Hematopoietic multipotent progenitor cell treated with erythropoietin and hydrocortisone succinate and interleukin-3 and kit ligand, for 17 days (in vitro differentiated cells): ENCODE results near the gene PRIM1.
"Not testable (repeated sequence)": the region's sequence is repeated elsewhere in the genome, so short reads cannot be mapped to it uniquely, and the experiment has no call there.

Experiments
- DNase-seq: peaks from one replicate; pipeline ENCODE4 v3.0.0-alpha.2; 2015; ENCODE audit warnings: low spot score

The PRIM1 gene

GRCh38 chr12:56716933-56717880 is 34.9 kb downstream of the PRIM1 start:
- DNase-seq: no peak

DNA sequence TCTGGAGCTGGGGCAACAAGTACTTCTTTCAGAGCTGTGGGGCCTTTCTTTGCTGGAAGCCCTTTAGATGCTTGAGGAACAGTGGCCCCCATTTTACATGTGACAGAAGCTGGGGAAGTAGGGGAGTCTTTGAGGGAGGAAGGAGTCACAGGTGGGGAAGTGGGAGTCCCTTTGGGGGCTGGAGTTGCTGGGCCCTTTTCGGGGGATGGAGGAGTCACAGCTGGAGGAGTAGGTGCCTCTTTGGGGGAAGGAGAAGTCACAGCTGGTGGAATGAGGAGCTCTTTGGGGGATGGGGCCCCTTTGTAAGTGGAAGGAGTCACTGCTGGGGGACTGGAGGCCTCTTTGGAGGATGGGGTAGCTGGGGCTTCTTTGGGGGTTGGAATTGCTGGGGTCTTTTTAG is 35.7 kb downstream of the PRIM1 start:
- no peak for DNase-seq

DNA sequence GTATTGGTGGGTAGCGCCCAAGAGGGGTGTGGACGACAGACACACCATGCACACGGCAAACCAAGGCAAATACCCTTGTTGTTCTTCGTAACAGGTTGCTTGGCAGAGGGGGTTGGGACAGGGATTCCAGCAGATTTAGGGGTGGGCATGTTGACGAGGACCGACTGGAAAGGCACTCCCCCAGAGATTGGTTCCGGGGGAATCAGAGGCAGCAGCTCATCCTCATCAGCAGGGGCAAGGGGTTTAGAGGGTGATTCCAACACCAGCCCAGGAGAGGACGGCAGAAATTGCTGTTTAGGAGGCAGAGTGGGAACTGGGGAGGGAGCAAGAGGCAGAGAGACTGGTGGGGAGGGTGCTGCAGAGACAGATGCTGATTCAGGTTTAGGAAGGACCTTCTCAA is 36.3 kb downstream of the PRIM1 start:
- no peak for DNase-seq

DNA sequence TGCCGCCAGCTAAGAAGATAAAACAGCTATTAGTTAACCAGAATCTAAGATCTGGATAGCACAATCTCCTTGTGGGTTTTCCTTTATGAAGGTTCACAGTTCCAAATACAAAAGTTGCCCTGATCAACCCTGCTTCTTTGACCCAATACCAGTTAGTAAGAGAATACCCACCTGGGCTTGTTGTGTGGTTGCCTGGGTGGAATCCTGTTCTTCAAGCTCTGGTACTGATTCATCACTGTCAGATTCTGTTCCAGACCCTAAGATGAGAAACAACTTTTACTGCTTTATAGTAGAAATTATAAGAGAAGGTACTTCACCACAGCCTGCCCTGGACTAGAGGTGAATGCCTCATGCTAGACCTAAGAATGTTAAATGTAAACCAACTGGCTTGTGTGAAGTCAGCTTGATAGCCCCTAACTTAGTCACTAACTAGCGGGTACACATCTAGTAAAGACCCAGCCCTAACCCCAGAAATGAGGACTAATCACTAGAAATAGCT is 37.6 kb downstream of the PRIM1 start:
- no peak for DNase-seq

- DNase-seq: no peak
These were observed 38.8 kb downstream of the PRIM1 start for GRCh38 chr12:56713345-56713744.

- DNase-seq: no peak
These were observed 42.3 kb downstream of the PRIM1 start for GRCh38 chr12:56709759-56710376.

DNA sequence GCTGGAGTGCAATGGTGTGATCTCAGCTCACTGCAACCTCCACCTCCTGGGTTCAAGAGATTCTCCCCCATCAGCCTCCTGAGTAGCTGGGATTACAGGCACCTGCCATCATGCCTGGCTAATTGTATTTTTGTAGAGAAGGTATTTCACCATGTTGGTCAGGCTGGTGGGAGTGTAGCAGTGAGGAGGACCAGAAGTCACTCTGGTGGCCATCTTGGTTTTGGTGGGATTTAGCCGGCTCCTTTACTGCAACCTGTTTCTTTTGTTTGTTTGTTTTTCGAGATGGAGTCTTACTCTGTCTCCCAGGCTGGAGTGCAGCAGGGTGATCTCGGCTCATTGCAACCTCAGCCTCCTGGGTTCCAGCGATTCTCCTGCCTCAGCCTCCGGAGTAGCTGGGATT is 47.6 kb downstream of the PRIM1 start:
- DNase-seq: not testable (repeated sequence)

DNA sequence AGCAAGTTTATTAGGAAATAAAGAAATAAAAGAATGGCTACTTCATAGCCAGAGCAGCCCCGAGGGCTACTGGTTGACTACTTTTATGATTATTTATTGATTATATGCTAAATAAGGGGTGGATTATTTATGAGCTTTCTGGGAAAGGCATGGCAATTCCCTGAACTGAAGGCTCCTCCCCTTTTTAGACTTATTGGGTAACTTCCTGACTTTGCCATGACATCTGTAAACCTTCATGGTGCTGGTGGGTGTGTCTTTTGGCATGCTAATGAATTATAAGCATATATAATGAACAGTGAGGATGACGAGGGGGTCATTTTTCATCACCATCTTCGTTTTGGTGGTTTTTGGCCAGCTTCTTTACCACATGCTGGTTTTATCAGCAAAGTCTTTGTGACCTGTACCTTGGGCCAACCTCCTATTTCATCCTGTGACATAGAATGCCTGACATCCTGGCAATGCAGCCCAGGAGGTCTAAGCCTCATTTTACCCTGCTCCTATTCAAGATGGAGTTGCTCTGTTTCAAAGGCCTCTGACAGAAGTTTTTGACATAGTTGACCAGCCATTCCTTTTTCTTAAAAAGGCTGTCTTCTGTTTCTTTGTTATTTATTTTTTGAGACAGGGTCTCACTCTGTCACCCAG is 53.0 kb downstream of the PRIM1 start:
- DNase-seq: no peak

DNA sequence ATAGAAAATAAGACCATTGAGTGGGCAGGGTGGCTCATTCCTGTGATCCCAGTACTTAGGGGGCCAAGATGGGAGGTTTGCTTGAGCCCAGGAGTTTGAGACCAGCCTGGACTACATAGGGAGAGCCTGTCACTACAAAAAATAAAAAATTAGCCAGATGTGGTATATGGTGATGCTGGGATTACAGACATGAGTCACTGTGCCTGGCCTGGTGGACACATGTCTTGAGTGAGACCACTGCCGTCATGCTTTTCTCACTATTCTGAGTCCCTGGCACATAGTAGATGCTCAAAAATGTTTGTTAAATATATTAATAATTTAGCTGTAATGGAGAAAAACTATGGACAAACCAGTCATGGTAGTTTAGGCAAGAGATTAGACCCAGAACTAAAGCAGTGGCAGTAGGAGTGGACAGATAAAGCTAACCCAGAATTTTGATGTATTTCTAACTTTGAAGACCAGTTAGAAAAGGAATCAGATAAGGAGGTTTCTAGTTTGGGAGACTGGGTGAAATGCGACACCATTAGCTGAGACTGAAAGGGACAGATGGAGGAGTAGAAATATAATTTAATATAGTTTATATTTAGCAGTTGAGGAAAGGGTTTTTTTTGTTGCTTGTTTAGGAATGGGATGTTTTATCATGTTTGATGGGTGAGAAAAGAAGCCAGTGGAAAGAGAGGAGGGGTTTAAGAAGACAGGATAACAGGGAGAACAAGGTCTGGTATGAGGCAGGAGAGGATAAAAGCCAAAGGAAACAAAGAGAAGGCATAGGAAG is 56.6 kb downstream of the PRIM1 start:
- DNase-seq: no peak

- DNase-seq: no peak
These were observed 58.0 kb downstream of the PRIM1 start for GRCh38 chr12:56694161-56694560.

DNA sequence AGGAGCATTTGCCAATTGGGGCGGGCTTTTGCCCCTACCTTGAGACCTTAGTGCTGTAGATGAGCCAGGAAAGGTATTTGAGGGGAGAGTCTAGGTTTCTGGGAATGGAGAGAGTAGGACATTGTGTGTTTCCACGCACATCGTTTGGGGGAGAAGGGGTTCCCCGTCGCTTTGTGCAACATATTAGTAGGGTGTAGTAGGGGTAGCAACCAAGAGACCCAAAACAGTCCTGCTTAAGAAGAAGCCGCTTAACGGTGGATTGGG is 63.3 kb downstream of the PRIM1 start:
- no peak for DNase-seq

- peak; percentile 99 for DNase-seq
These were observed 63.8 kb downstream of the PRIM1 start, which contains the start of gene PTGES3 for GRCh38 chr12:56688129-56688845. TSS of gene PTGES3 (minus strand) at chr12:56688284. CDS start at chr12:56687999, 285 bp downstream.

DNA sequence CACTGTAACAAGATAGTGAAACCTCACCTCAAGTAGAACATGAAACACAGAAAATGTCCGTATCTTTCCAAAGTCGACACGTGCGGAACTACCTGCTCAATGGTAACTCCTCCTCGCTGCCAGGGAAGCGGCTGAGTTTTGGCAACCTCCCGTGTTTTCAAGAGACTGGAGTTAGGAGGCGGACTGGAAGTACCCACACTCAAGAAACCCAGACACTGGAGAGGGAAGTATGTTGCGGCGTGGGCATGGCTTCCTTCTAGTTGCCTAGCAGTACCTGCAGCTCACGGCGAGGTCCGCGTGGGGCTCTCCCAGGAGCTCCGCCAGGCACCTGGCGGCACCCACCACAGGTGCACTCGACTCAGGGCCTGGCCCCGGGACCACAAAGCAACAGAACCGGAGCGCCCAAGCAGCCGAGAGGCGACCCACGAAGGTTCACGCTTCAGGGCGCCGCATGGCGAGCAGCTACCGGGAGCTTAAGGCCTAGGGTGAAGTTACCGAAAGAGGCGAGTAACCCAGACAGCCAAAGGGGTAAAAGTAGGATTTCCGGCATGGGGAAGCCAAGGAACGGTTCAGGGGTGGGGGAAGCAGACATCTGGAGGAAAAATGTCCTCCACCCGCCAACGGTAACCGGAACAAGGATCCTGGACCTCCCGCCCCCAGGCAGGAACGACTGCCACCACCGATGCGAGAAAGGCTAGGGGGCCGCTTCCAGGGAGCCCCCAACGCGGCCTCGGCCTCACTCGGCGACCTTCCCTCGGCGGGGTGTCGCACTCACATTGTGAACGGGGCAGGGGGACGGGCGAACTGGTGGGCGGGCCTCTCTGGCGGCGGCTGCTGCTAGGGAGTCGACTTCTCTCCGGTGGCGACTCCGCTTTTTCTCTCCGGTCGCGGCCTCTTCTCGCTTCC is 64.6 kb downstream of the PRIM1 start:
- DNase-seq: no peak

GRCh38 chr12:56684745-56685359 is 67.3 kb downstream of the PRIM1 start:
- DNase-seq: peak; percentile 53

DNA sequence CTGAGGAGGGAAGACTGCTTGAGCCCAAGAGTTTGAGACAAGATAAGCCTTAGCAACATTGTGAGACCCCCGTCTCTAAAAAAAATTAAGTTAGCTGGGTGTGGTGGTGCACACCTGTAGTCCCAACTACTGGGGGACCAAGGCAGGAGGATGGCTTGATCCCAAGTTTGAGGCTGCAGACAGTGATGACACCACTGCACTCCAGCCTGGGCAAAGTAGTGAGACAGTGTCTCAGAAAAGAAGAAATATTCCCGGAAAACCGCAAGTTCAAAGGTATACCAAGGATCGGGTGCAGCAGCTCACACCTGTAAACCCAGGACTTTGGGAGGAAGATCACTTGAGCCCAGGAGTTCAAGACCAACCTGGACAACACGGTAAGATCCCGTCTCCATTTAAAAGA is 69.8 kb downstream of the PRIM1 start:
- DNase-seq: peak; percentile 7
